Measurements from ENCODE around the gene MRPL46. TPM values are rescaled to one million over a fixed set of nuclear protein-coding genes. Genes with fewer than 3 reads are reported as not detected.
"Not testable (repeated sequence)": the region's sequence is repeated elsewhere in the genome, so short reads cannot be mapped to it uniquely, and the experiment has no call there.

MRPL46 gene
- total RNA-seq, 1 experiment from 2014 or later = 32.7 TPM

DNA sequence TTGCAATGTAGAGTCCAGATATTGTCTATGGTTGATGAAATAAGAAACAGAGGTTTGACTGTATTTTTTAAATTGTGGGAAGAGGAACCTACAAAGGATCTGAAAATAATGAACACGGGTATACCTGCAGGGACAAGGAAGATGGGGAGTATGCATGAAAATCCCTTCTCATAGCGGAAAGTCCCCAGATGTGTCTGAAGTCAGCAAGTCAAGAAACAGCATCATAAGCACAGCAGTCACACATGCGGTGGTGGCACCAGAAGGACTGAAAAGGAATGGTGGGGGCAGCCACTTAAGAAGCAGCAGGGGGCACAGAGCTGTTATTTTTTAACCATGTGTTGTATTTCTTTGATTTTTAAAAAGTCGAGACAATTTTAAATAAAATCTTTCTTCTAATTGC lies 5.0 kb upstream of the MRPL46 start:
- Histone ChIP-seq H4K20me1 (ENCODE audit: insufficient read depth) (no peaks in the 10 kb centered on the region; the same call in 1 of the 2 replicates), H3K4me1 (replicated peaks; ENCODE audit: insufficient read depth) (peaks cover 6% of the 10 kb centered on the region), H3K79me2 (ENCODE audit: low read depth) (peaks cover 21% of the 10 kb centered on the region), H3K4me2 (no peak overlapping the region), H3K9me2 (ENCODE audit: insufficient read depth) (no peaks in the 10 kb centered on the region), H2AFZ (no peak overlapping the region), H3K9me3 (ENCODE audit: insufficient read depth, low read depth) (no peaks in the 10 kb centered on the region), H3F3A (ENCODE audit: insufficient read depth, low read depth) (no peaks in the 10 kb centered on the region), H3K4me3 (no peak overlapping the region), H3K27me3 (ENCODE audit: insufficient read depth, low read depth) (no peaks in the 10 kb centered on the region), H3K27ac (no peak overlapping the region), H3K36me3 (ENCODE audit: low read depth) (peaks cover 4% of the 10 kb centered on the region; the same call in 1 of the 2 replicates)
- no TSS peak for BruUV-seq (replicated peaks)
- ChIA-PET POLR2A (ENCODE audit: unreplicated experiment) (no interaction called here), CTCF (no interaction called here)
- intact Hi-C loops (cut with micrococcal nuclease; ENCODE audit: unreplicated experiment) = loop anchor here (10.0 kb wide), 2 partner anchors 363 to 543 kb away; no protein-coding TSS in a partner anchor
- DNase-seq = no peak
- TF ChIP-seq, protein P1, sequence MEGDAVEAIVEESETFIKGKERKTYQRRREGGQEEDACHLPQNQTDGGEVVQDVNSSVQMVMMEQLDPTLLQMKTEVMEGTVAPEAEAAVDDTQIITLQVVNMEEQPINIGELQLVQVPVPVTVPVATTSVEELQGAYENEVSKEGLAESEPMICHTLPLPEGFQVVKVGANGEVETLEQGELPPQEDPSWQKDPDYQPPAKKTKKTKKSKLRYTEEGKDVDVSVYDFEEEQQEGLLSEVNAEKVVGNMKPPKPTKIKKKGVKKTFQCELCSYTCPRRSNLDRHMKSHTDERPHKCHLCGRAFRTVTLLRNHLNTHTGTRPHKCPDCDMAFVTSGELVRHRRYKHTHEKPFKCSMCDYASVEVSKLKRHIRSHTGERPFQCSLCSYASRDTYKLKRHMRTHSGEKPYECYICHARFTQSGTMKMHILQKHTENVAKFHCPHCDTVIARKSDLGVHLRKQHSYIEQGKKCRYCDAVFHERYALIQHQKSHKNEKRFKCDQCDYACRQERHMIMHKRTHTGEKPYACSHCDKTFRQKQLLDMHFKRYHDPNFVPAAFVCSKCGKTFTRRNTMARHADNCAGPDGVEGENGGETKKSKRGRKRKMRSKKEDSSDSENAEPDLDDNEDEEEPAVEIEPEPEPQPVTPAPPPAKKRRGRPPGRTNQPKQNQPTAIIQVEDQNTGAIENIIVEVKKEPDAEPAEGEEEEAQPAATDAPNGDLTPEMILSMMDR (conservative IDR thresholded peaks at IDR 0.05) = no peak
- no peak for TF ChIP-seq EZH2 (IDR thresholded peaks at IDR 0.05; ENCODE audit: low read depth)

DNA sequence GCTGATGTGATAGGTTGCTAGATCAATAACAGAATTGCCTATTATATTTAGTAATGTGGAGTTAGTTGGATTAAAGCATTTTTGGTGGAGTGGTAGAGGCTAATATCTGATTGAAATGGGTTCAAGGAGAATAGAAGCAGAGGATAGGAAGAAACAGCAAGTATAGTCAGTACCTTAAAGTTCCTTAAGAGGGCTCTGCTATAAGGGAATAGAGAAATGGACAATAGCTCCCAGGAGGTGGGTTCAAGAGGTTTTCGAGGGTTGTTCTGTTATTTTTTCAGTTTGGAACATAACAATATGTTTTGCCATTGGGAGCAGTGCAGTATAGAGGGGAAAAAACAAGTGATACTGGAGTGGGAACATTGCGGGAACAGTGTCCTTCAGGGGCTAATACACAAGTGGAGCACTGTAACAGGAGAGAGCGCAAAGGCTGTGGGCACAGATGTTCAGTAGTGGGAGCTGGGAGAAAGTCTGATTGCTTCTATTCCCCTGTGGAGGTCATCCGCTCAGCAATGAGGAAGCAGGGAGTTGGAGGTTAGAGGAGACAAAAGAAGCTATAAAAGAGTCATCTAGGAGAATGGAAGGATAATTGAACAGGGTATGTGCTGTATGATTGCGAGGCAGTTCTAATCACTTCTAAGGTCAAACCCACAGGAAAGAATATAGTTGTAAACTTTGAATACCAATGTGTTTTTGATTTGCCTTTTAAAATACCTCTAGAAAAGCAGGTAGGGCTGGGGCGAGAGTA lies 3.6 kb upstream of the MRPL46 start:
- H3K4me3 ChIP-seq = no peak overlapping the region
- intact Hi-C loops (cut with micrococcal nuclease; ENCODE audit: unreplicated experiment) = loop anchor here (10.0 kb wide), 2 partner anchors 364 to 544 kb away; no protein-coding TSS in a partner anchor
- ChIA-PET POLR2A (ENCODE audit: unreplicated experiment) (no interaction called here), CTCF (no interaction called here)
- BruUV-seq (replicated peaks) = no TSS peak
- H3F3A ChIP-seq (ENCODE audit: insufficient read depth, low read depth) = peaks cover 9% of the 10 kb centered on the region
- no peak overlapping the region for H3K27ac ChIP-seq
- H3K4me2 ChIP-seq = no peak overlapping the region
- no peak for DNase-seq
- H2AFZ ChIP-seq = no peak overlapping the region
- no peaks in the 10 kb centered on the region for H4K20me1 ChIP-seq (ENCODE audit: insufficient read depth)
- no peaks in the 10 kb centered on the region for H3K9me3 ChIP-seq (ENCODE audit: insufficient read depth, low read depth)
- H3K27me3 ChIP-seq (ENCODE audit: insufficient read depth, low read depth) = no peaks in the 10 kb centered on the region
- H3K9me2 ChIP-seq (ENCODE audit: insufficient read depth) = no peaks in the 10 kb centered on the region
- no peaks in the 10 kb centered on the region for H3K36me3 ChIP-seq (ENCODE audit: low read depth)
- H3K4me1 ChIP-seq (replicated peaks; ENCODE audit: insufficient read depth) = peaks cover 14% of the 10 kb centered on the region
- TF ChIP-seq EZH2 (IDR thresholded peaks at IDR 0.05; ENCODE audit: low read depth) = no peak
- TF ChIP-seq, protein P1 (conservative IDR thresholded peaks at IDR 0.05) = no peak
- H3K79me2 ChIP-seq (ENCODE audit: low read depth) = peaks cover 32% of the 10 kb centered on the region

DNA sequence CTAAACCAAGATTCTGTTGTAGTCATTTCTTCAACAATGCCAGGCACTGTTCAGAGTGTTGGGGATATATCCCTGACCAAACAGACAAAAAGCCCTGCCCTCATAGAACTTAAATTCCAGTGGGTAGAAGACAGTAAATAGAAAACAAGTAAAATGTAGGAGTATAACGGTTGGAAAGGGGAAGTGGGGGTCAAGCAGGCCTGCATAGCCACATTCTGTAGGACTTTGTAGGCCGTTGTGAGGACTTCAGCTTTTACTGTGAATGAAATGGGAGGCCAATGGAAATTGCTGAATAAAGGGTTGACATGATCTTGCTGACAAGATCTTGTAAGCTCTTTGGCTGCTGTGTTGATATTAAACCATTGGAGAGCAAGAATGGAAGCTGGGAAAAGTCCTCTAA lies 2.1 kb upstream of the MRPL46 start:
- no peak for TF ChIP-seq EZH2 (IDR thresholded peaks at IDR 0.05; ENCODE audit: low read depth)
- TF ChIP-seq, protein P1 (conservative IDR thresholded peaks at IDR 0.05) = no peak
- peaks cover 44% of the 10 kb centered on the region for H3K79me2 ChIP-seq (ENCODE audit: low read depth)
- H3K27ac ChIP-seq = no peak overlapping the region
- no peak overlapping the region for H2AFZ ChIP-seq
- no peak for DNase-seq
- H3K27me3 ChIP-seq (ENCODE audit: insufficient read depth, low read depth) = no peaks in the 10 kb centered on the region
- no peaks in the 10 kb centered on the region for H3K9me3 ChIP-seq (ENCODE audit: insufficient read depth, low read depth)
- H3K36me3 ChIP-seq (ENCODE audit: low read depth) = 0 out of 2 replicates have a peak, but pooled peaks cover 9% of the 10 kb centered on the region
- BruUV-seq (replicated peaks) = no TSS peak
- ChIA-PET CTCF (no interaction called here), POLR2A (ENCODE audit: unreplicated experiment) (no interaction called here)
- H3K4me1 ChIP-seq (replicated peaks; ENCODE audit: insufficient read depth) = peaks cover 24% of the 10 kb centered on the region
- H3K9me2 ChIP-seq (ENCODE audit: insufficient read depth) = no peaks in the 10 kb centered on the region
- H3F3A ChIP-seq (ENCODE audit: insufficient read depth, low read depth) = peaks cover 15% of the 10 kb centered on the region
- H3K4me2 ChIP-seq = no peak overlapping the region
- H4K20me1 ChIP-seq (ENCODE audit: insufficient read depth) = no peaks in the 10 kb centered on the region
- intact Hi-C loops (cut with micrococcal nuclease; ENCODE audit: unreplicated experiment) = no loop called here
- no peak overlapping the region for H3K4me3 ChIP-seq

DNA sequence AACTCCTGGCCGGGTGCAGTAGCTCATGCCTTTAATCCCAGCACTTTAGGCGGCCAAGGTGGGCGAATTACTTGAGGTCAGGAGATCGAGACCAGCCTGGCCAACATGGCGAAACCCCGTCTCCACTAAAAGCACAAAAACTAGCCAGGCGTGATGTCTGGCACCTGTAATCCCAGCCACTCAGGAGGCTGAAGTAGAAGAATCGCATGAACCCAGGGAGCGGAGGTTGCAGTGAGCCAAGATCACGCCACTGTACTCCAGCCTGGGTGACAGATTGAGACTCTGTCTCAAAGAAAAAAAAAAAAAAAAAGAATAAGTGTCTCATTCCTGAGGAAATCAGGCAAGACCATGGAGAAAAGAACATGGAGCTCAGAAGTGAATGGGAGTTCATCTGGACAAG lies 1.5 kb upstream of the MRPL46 start:
- H3K27ac ChIP-seq; H4K20me1 ChIP-seq (ENCODE audit: insufficient read depth); BruUV-seq (replicated peaks); intact Hi-C loops (cut with micrococcal nuclease; ENCODE audit: unreplicated experiment); H2AFZ ChIP-seq; H3K9me2 ChIP-seq (ENCODE audit: insufficient read depth); POLR2A ChIA-PET (ENCODE audit: unreplicated experiment); H3K9me3 ChIP-seq (ENCODE audit: insufficient read depth, low read depth); CTCF ChIA-PET; H3K27me3 ChIP-seq (ENCODE audit: insufficient read depth, low read depth); DNase-seq; H3K36me3 ChIP-seq (ENCODE audit: low read depth): not testable (repeated sequence)
- peaks cover 15% of the 10 kb centered on the region for H3F3A ChIP-seq (ENCODE audit: insufficient read depth, low read depth)
- H3K4me2 ChIP-seq = peak overlapping the region; percentile 87
- peaks cover 24% of the 10 kb centered on the region for H3K4me1 ChIP-seq (replicated peaks; ENCODE audit: insufficient read depth)
- H3K79me2 ChIP-seq (ENCODE audit: low read depth) = peaks cover 44% of the 10 kb centered on the region
- H3K4me3 ChIP-seq = peak overlapping the region; percentile 87; the same call in 1 of the 2 replicates

Measured in PC-9 (cell line).